Cardiac fibroblast (primary cell): Measurements from ENCODE around the gene KDM7A.

Experiments
- DNase-seq, 2 donors: peaks; one replicate each; pipeline versions ENCODE4 v3.0.0 to v3.0.0-alpha.2; 2010; ENCODE audit warnings: low read depth in 2 of 2
- H3K4me3 ChIP-seq, 2 donors: replicated peaks in 1 of 2; 1 replicate in 1 of 2; 2 replicates in 1 of 2; pipeline ENCODE4 v1.5.1; 2011; ENCODE audit warnings: low read depth in 2 of 2, low read length in 2 of 2, mild to moderate bottlenecking in 2 of 2, moderate library complexity in 1 of 2
- TF ChIP-seq, protein P1 (sequence below): IDR thresholded peaks from one replicate; pipeline ENCODE4 v1.5.1; 2011; ENCODE audit warnings: low read depth, mild to moderate bottlenecking, low read length, inconsistent platforms

KDM7A gene

DNA sequence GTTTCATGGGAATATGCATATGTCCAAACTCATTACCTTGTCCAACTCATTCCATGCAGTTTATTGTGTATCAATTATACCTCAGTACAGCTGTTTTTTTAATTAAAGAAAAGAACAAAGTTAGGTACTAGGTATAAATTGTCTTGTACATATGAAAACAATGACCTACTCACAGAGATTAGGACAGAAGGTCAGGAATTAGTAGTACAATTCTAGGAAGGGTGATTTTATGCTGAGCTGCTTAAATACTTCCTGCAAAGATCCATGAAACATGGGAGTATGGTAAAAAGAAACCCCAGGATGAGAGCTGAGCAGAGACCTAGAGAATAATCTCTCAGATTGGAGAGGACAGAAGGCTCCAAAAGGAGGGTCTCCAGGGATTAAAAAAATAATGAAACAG is 13.8 kb upstream of the KDM7A start:
- TF ChIP-seq, protein P1, sequence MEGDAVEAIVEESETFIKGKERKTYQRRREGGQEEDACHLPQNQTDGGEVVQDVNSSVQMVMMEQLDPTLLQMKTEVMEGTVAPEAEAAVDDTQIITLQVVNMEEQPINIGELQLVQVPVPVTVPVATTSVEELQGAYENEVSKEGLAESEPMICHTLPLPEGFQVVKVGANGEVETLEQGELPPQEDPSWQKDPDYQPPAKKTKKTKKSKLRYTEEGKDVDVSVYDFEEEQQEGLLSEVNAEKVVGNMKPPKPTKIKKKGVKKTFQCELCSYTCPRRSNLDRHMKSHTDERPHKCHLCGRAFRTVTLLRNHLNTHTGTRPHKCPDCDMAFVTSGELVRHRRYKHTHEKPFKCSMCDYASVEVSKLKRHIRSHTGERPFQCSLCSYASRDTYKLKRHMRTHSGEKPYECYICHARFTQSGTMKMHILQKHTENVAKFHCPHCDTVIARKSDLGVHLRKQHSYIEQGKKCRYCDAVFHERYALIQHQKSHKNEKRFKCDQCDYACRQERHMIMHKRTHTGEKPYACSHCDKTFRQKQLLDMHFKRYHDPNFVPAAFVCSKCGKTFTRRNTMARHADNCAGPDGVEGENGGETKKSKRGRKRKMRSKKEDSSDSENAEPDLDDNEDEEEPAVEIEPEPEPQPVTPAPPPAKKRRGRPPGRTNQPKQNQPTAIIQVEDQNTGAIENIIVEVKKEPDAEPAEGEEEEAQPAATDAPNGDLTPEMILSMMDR: no peak
- no peak overlapping the region for H3K4me3 ChIP-seq
- no peak for DNase-seq

DNA sequence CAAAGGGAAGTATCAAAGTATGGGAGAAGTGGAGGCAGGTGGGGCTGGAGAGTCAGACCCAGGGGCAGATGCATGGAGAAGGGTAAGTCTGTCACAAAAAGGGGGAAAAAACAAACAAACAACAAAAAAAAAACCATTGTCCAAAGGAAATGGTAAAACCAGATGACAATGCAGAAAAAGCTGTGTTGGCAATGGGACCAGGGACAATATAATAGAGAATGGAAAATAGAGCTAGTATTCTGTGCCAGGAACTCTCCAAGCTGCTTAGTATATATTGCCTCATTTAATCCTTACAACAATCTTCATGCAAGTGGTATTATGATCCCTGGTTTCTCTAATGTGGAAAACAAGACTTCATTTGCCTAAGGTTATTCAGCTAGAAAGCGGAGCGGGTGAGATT is 13.1 kb upstream of the KDM7A start:
- TF ChIP-seq, protein P1: no peak
- no peak for DNase-seq
- no peak overlapping the region for H3K4me3 ChIP-seq

DNA sequence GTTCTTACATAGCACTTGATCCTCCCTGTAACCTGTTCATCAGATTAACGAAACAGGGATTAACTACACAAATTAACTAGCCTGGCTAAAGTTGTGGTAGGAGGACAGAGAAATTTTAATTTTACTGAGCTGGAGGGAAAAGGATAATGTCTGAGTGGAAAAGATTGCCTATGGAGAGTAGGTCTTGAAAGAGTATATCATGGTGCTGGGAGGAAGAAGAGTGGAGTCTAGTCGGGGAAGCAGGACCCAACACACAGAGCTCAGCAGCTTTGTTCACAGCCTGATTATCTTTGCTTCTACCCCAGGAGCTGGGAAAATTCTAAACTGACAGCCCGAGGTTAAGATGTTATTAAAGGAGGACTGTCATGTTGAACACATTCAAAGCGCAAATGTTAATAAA is 6.1 kb upstream of the KDM7A start:
- TF ChIP-seq, protein P1: no peak
- DNase-seq: no peak
- H3K4me3 ChIP-seq: no peak overlapping the region

DNA sequence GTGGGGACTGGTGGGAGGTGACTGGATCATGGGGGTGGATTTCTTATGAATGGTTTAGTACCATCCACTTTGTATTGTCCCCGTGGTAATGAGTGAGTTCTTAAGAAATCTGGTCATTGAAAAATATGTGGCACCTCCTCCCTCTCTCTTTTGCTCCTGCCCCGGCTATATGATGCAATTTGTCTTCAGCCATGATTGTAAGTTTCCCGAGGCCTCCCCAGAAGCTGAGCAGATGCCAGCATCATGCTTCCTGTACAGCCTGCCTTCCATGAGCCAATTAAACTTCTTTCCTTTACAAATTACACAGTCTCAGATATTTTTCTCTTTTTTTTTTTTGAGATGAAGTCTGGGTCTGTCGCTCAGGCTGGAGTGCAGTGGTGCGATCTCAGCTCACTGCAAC is 2.6 kb upstream of the KDM7A start:
- TF ChIP-seq, protein P1: no peak
- no peak overlapping the region for H3K4me3 ChIP-seq
- no peak for DNase-seq

DNA sequence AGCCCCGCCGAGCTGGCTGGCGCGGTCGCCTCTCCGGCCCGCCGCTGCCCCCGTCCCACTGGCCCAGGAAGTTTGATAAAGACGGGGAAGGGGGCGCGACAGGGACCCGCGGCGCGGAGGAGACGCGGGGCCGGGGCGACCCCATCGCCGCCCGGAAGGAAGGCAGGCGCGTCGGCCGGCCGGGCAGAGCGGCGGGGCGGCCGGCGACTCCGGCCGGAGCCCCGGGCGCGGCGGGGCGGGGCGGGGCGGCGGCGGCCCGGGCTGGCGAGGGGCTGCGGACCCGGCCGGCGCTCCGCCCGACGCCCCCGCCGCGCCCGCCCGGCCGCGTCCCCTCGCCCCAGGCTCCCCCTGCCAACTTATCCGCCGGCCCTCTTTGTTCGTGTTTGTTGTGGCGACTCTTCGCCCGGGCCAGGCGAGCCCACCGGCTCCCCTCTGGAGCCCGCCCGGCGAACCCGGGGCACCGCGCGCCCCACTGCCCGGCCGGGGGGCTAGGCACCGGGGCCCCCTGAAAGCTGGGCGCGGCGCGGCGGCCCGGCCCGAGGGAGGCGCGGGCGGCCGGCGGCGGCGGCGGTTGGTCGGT is 571 bp downstream of the KDM7A start:
- TF ChIP-seq, protein P1: no peak
- DNase-seq: peak in 1 of 2 donors; percentile 25
- H3K4me3 ChIP-seq: peak overlapping the region; percentile 53 to 68

DNA sequence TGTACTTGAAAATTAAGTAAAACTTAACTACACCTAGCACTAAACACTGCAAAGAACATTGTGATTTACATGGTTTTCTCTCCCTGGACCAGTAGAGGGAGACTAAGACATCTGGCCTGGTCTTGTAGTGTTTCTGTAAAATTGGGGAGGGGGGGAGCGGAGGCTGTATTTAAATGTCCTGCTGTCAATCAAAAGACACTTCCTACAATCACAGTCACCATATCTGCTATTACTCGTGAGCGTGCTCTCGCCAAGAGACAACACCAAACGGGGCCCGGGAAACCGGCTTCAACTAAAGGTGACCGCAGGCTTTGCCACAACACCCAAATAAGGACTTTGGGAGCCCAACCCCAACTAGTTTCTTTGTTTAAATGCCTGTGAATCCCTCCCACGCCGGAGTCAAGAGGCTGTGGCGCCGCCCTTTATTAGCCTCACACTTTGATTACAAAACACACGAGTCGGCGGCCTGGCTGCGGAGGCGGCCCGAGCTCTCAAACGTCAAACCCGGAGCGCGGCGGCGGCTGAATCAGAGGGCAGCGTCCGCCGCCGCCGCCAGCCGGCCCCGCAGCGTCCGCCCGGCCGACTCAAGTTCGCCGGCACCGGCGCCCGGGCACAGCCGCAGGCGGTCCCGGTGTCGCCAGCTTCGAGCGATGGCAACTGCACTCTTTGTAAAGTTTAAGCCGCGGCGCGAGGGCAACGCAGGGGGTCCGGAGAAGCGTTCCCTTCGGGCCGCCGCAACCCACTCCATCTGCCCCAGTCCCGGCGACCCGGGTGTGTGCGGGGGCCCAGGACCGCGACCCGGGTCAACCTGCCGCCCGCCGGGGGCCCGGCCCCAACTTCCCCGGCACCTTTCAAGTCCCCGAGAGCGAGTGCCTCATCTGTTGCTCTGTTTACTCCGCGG is 1.3 kb downstream of the KDM7A start:
- TF ChIP-seq, protein P1: peak; percentile 87

More for the DNA sequence above, 1.3 kb downstream of the KDM7A start:
- H3K4me3 ChIP-seq: peak overlapping the region; percentile 53 to 68
- peak; percentile 96 to 98 for DNase-seq
